COLO829 (cell line): Measurements from ENCODE around the gene DRGX.

ENCODE experiments used
- DNase-seq: peaks from one replicate; pipeline ENCODE4 v3.0.0; 2012; ENCODE audit warnings: low spot score

The DRGX gene

GRCh38 chr10:49407552-49408137, 11.8 kb upstream of the DRGX start:
- peak; percentile 65 for DNase-seq

GRCh38 chr10:49407151-49407550, 11.3 kb upstream of the DRGX start:
- no peak for DNase-seq

GRCh38 chr10:49404321-49404878, 8.5 kb upstream of the DRGX start:
- DNase-seq, result no peak

GRCh38 chr10:49403363-49403762, 7.5 kb upstream of the DRGX start:
- DNase-seq, result no peak

DNA sequence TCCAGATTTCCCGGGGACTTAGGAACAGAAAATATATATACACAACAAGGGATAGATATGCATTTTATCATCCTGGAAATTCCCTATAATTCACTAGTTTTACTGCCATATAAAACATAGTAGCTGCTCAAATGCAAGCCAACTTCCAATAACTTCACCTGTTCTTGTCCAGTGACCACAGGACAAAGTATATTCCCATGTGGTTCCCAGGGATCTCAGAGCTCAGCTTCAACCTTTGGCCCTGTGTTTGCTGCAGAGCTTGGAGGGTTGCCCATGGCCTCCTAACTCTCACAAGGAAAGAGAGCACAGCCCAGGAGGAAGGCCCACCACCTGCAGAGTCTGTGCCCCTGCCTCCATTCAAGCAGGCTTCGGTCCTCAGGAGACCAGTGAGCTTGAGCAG, 4.5 kb upstream of the DRGX start:
- DNase-seq, result no peak

GRCh38 chr10:49398986-49399385, 3.1 kb upstream of the DRGX start:
- no peak for DNase-seq

GRCh38 chr10:49398000-49398861, 2.3 kb upstream of the DRGX start:
- no peak for DNase-seq

DNA sequence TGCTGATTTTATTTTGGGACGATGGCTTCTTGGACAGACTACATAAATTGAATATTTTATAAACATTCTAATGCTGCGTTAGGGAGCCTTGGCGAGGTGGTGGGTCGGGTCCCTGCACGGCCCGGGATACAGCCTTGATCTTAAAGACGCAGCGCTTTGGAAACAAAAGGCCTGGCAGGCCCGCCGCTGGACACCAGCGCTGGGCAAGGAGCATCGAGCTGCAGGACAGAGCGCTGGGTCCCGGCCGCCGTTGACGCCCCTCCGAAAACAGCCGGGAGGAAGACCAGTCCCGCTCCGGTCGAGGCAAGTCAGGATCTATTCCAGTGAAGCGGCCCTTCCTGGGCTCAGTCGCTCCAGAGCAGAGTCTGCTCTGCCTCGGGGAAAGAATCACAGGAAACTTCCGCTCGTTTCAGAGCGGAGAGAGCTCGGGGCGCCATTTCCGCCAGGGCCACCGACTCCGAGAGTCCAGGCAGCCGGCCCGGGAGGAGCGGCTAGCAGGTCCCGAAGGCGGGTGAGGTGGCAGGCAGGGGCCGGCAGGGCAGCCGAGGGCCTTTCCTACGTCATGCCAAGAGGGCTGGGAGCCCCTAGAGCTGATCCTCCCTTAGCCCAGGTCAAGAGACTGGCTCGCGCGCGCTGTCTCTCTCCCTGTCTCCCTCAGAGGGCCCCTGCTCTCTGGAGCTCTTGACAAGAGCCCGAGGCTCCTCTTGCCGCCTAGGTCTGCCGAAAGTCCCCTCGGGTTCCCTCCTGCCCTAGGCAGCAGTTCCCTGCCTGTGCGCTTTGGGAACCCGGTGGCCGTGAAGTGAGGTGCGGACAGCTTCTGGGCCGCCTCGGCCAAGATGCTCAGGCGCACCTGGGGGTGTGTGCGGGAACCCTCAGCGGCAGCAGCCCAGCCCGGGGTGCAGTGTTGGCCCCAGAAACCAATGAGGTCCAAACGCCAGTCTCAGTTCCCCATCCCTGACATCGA, 1.4 kb upstream of the DRGX start:
- no peak for DNase-seq

- DNase-seq, result no peak
Observed at GRCh38 chr10:49396666-49396999, 744 bp upstream of the DRGX start.

DNA sequence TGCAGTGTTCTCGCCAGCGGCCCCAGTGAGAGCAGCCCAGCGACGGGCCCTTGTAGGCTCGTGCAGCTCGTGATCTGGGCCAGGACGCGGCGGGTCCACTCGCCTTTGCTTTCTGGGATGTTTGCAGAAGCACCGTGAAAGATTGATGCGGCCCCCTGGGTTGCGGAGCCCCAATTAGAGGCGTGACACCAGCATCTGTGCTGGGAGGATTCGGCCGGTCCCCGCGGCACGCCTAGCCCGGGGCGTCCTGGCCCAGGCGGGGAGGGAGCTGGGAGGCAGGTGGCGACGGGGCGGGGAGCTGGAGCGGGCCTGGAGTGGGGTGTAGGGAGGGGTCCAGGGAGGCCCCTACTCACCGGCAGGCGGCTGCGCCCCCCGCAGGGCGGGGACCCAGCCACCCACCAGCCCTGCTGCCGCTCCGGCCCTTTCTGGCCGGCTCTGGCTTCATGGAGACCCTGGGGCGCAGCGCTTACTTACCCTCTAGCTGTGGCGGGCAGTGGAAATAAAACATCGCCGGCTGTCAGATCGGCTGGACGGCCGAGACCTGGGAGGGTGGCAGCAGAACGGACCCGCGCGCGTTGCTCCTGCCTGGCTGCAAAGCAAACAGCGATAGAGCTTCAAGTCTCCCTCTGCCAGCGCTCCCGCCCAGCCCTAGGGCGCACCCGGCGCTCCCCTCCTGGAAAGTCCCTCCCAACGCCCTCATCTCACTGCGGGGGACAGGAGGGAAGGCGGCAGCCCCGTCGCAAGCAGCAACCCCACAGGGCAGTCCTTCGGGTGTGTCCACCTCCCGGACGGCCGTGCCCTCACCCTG, 752 bp downstream of the DRGX start:
- no peak for DNase-seq

- no peak for DNase-seq
Observed at GRCh38 chr10:49393757-49394156, 2.1 kb downstream of the DRGX start.

DNA sequence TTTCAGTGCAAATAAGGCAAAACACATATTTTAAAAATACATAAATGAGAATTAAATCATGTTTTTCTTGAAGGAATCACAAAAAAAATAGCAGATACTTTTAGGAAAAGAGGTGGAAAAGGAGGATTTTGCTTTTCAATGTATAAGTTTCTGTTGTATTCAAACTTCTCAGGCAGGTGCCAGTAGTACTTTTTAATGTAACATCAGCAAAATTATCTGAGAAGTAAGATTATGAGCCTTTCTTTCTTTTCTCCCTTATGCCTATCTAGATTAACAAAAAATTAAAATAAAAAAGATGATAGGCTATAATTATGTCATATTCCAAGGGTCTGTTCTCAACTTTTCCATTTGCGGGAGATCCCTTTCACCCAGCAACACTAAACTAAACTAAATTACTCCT, 2.6 kb downstream of the DRGX start:
- no peak for DNase-seq

GRCh38 chr10:49389361-49389933, 6.4 kb downstream of the DRGX start:
- no peak for DNase-seq

GRCh38 chr10:49388161-49388560, 7.7 kb downstream of the DRGX start:
- DNase-seq, result no peak

GRCh38 chr10:49387071-49387470, 8.8 kb downstream of the DRGX start:
- DNase-seq, result no peak

DNA sequence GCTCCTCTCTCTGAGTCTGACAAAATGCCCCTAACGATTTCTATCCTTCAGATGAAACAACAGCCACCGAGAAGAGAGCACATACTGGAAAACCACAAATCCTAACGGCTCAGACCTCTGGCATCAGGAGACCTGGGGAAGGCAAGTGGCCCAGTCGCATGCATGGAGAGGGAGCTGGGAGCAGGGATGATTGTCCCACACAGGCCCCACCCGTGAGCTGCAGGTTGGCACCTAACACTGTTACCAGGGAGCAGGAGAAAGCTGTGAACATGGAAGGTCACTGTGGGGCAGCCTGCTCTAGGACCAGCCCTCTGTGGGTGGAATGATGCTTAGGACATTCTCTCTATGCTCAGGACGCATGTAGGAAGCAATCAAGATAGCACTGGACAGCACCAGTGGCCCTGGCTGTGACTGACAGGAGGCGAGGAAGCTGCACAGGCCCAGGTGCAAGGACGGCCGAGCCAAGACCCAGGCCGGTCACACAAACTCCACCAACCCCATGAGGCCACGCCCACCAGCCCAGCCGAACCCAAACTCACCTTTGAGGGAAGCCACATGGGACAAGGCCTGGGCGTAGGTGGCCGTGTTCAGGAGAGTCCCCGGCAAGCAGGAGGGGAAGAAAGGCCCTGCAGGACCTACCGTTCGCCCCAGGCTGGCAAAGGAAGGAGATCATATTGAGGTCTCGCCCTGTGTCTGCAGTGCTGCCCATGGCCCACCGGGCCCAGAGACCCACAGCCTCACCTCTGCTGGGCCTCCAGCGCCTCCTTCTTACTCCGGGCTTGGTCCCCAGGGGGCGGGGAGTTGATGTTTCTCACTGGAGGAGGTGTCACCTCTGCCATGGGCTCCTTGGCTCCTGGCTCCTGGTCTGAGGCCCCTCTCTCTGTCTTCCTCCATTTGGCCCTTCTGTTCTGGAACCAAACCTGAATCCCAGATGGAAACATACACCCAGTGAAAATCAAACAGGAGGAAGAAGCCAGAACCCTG, 9.7 kb downstream of the DRGX start:
- DNase-seq, result no peak

DNA sequence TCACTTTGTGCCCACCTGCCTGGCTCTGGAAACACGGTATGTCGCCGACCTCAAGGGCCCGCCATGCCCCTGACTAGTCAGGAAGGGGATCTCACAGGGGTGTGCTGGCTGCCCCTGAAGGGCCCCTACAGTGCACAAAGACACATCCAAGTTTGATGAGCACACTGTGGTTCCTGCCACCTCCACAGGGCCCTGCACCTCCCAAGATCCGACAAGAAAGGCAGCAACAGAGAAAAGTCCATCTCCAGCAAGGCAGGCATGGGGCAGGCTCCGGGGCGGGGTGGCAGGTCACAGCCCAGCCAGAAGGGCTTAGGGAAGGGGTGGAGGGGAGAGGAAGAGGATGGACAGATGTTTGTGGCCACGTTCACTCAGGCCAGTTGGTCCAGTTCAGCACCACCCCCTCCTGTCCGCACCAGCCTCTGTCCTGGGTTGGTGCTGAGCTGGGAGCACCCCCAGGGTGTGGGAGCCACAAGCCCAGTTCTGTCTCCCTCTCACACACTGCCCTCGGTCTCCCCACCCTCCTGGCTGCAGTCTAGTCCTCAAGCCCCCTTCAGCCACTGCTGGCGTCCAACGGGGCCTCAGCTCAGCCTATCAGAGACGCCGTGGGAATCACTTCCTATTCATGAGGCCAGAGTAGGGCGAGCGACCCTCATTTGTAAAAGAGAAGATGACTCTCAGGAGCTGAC, 11.5 kb downstream of the DRGX start:
- DNase-seq, result no peak

GRCh38 chr10:49383853-49384252, 12.0 kb downstream of the DRGX start:
- no peak for DNase-seq

DNA sequence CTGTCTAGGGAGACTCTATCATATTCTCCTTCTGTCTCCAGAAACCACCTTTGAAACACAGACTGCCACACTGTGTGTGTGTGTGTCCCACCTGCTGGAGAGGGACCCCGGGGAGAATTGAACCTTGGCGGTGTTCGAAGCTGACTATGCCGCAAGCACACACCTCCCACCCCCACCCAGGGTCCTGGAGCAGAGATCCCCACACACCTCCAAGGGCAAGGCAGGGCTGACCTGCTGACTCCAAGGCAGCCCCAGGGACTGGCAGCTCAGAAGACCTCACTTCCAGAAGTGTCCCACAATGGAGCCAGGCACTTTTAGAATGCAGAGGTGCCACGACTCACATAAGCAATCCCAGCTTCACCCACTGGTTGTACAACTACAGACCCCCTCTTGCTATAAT, 13.1 kb downstream of the DRGX start:
- DNase-seq, result no peak
